H1 (cell line): Measurements from ENCODE around the gene PDLIM3. TPM values are rescaled to one million over a fixed set of nuclear protein-coding genes. Genes with fewer than 3 reads are reported as not detected.

Experiments used
- CTCF ChIA-PET: fragments of 300-600 bp; sonication (Branson Sonifier 250); formaldehyde crosslinking; loops from one replicate; lab custom pipeline; 2021; ENCODE audit not compliant: partially characterized antibody; lab: Charles Lee
- POLR2A ChIA-PET: fragments of 300-600 bp; sonication (Branson Sonifier 250); formaldehyde crosslinking; loops from one replicate; lab custom pipeline; 2021; ENCODE audit warnings: inconsistent platforms; ENCODE audit not compliant: partially characterized antibody; lab: Charles Lee
- DNase-seq, 2 experiments: peaks; one replicate each; pipeline versions ENCODE4 v3.0.0 to v3.0.0-alpha.2; 2010 to 2022; ENCODE audit warnings: low spot score in 2 of 2, low read depth in 1 of 2, mixed read lengths in 1 of 2
- FAIRE-seq: peaks from 2 replicates; lab custom pipeline; 2011; peaks lifted over from hg19 to GRCh38; lab: Jason Lieb, UNC
- H2AFZ ChIP-seq: 2 replicates; pipeline ENCODE4 v1.8.1; 2012; ENCODE audit warnings: low read length, inconsistent platforms
- H2AK5ac ChIP-seq: 2 replicates; pipeline ENCODE4 v1.6.1; 2013; ENCODE audit warnings: low read depth, low read length
- H2BK120ac ChIP-seq: replicated peaks from 2 replicates; pipeline ENCODE3; 2013; ENCODE audit warnings: low read depth, low read length, inconsistent platforms
- H2BK12ac ChIP-seq: 2 replicates; pipeline ENCODE4 v1.6.1; 2013; ENCODE audit warnings: low read depth, low read length
- H2BK15ac ChIP-seq: 2 replicates; pipeline ENCODE4 v1.6.1; 2013; ENCODE audit warnings: low read length
- H2BK20ac ChIP-seq: 2 replicates; pipeline ENCODE4 v1.6.1; 2013; ENCODE audit warnings: low read length
- H2BK5ac ChIP-seq: 2 replicates; pipeline ENCODE4 v1.6.1; 2013; ENCODE audit warnings: low read depth, low read length
- H3K14ac ChIP-seq: 2 replicates; pipeline ENCODE4 v1.6.1; 2013; ENCODE audit warnings: inconsistent platforms; ENCODE audit not compliant: insufficient read length
- H3K18ac ChIP-seq: 2 replicates; pipeline ENCODE4 v1.6.1; 2013; ENCODE audit warnings: low read length; ENCODE audit errors: extremely low read depth
- H3K23ac ChIP-seq: 2 replicates; pipeline ENCODE4 v1.6.1; 2013; ENCODE audit warnings: inconsistent platforms; ENCODE audit not compliant: insufficient read length
- H3K23me2 ChIP-seq: 2 replicates; pipeline ENCODE4 v1.6.1; 2013; ENCODE audit warnings: low read depth, low read length
- H3K27ac ChIP-seq: 2 replicates; pipeline ENCODE4 v1.6.1; 2011; ENCODE audit warnings: low read depth, low read length, inconsistent platforms
- H3K27me3 ChIP-seq, 4 experiments: replicated peaks in 1 of 4; 1 replicate in 1 of 4; 2 replicates in 3 of 4; pipeline versions ENCODE4 v1.6.1 to v1.8.1; 2011 to 2013; ENCODE audit warnings: low read length in 3 of 4, mild to moderate bottlenecking in 3 of 4, inconsistent platforms in 2 of 4, mixed read lengths in 2 of 4, moderate library complexity in 1 of 4; ENCODE audit not compliant: control insufficient read depth in 3 of 4, insufficient read depth in 3 of 4; ENCODE audit errors: extremely low read depth in 1 of 4
- H3K36me3 ChIP-seq, 4 experiments: 2 replicates each; pipeline versions ENCODE4 v1.6.1 to v1.8.1; 2011 to 2013; ENCODE audit warnings: mild to moderate bottlenecking in 4 of 4, low read length in 3 of 4, moderate library complexity in 2 of 4, control low read depth in 1 of 4, inconsistent platforms in 1 of 4; ENCODE audit not compliant: insufficient read depth in 4 of 4, control insufficient read depth in 2 of 4
- H3K4ac ChIP-seq: replicated peaks from 2 replicates; pipeline ENCODE3; 2013; ENCODE audit warnings: low read length, low read depth, mixed read lengths, inconsistent platforms; ENCODE audit not compliant: insufficient read length
- H3K4me1 ChIP-seq, 4 experiments: replicated peaks in 1 of 4; 1 replicate in 1 of 4; 2 replicates in 3 of 4; pipeline versions ENCODE4 v1.6.1 to v1.8.1; 2011 to 2013; ENCODE audit warnings: low read length in 3 of 4, inconsistent platforms in 2 of 4, mixed read lengths in 1 of 4; ENCODE audit not compliant: insufficient read depth in 4 of 4, control insufficient read depth in 3 of 4
- H3K4me2 ChIP-seq, 2 experiments: 2 replicates each; pipeline versions ENCODE4 v1.6.1 to v1.8.1; 2011 to 2013; ENCODE audit warnings: low read depth in 2 of 2, low read length in 2 of 2, control low read depth in 1 of 2, inconsistent platforms in 1 of 2, mild to moderate bottlenecking in 1 of 2; ENCODE audit not compliant: insufficient read depth in 1 of 2
- H3K4me3 ChIP-seq, 4 experiments: fragments of 200-600, 300-600 bp in 1 of 4; sonication (generic), shearing (Covaris generic), sonication (Bioruptor Twin) in 1 of 4; 2 replicates each; pipeline versions ENCODE4 v1.5.1 to v1.8.1; 2011 to 2016; ENCODE audit warnings: low read length in 4 of 4, low read depth in 3 of 4, control low read depth in 2 of 4, inconsistent platforms in 2 of 4, mild to moderate bottlenecking in 2 of 4, mixed read lengths in 1 of 4, moderate library complexity in 1 of 4; ENCODE audit not compliant: insufficient read depth in 2 of 4; ENCODE audit errors: extremely low read depth in 1 of 4
- H3K56ac ChIP-seq: replicated peaks from 2 replicates; pipeline ENCODE3; 2013; ENCODE audit warnings: low read depth, mild to moderate bottlenecking, mixed read lengths, low read length, inconsistent platforms; ENCODE audit not compliant: insufficient read length
- H3K79me1 ChIP-seq: 2 replicates; pipeline ENCODE4 v1.6.1; 2013; ENCODE audit warnings: low read depth, low read length, control low read depth
- H3K79me2 ChIP-seq, 2 experiments: 2 replicates each; pipeline versions ENCODE4 v1.6.1 to v1.8.1; 2012 to 2013; ENCODE audit warnings: low read length in 2 of 2, mild to moderate bottlenecking in 2 of 2, inconsistent platforms in 1 of 2; ENCODE audit not compliant: insufficient read depth in 2 of 2, control insufficient read depth in 1 of 2
- H3K9ac ChIP-seq, 4 experiments: replicated peaks in 1 of 4; 1 replicate in 1 of 4; 2 replicates in 3 of 4; pipeline versions ENCODE4 v1.6.1 to v1.8.1; 2011 to 2013; ENCODE audit warnings: low read depth in 3 of 4, low read length in 3 of 4, control low read depth in 2 of 4, mild to moderate bottlenecking in 2 of 4, moderate library complexity in 2 of 4, inconsistent platforms in 1 of 4; ENCODE audit errors: extremely low read depth in 1 of 4
- H3K9me3 ChIP-seq, 2 experiments: 2 replicates each; pipeline versions ENCODE4 v1.6.1 to v1.8.1; 2012 to 2013; ENCODE audit warnings: mild to moderate bottlenecking in 2 of 2, moderate library complexity in 2 of 2, control low read depth in 1 of 2, inconsistent platforms in 1 of 2, low read depth in 1 of 2, low read length in 1 of 2, mixed read lengths in 1 of 2; ENCODE audit not compliant: insufficient read depth in 2 of 2
- H4K20me1 ChIP-seq, 2 experiments: replicated peaks in 1 of 2; 2 replicates each; pipeline versions ENCODE3 to v1.8.1; 2011 to 2013; ENCODE audit warnings: inconsistent platforms in 2 of 2, low read length in 2 of 2, mild to moderate bottlenecking in 1 of 2; ENCODE audit not compliant: insufficient read depth in 2 of 2, control insufficient read depth in 1 of 2
- H4K5ac ChIP-seq: 2 replicates; pipeline ENCODE4 v1.6.1; 2013; ENCODE audit warnings: low read length, low read depth, mixed read lengths, inconsistent platforms; ENCODE audit not compliant: insufficient read length
- H4K8ac ChIP-seq: 2 replicates; pipeline ENCODE4 v1.8.0; 2013; ENCODE audit warnings: mild to moderate bottlenecking, moderate library complexity, low read length, inconsistent platforms; ENCODE audit not compliant: insufficient read depth; ENCODE audit errors: extremely low read depth
- H4K91ac ChIP-seq: replicated peaks from 2 replicates; pipeline ENCODE3; 2013; ENCODE audit warnings: low read length, mixed read lengths, inconsistent platforms; ENCODE audit not compliant: insufficient read length
- ATF3 ChIP-seq: IDR thresholded peaks from 2 replicates; pipeline ENCODE4 v1.6.1; 2011; ENCODE audit warnings: low read depth, mild to moderate bottlenecking, low read length; ENCODE audit not compliant: insufficient read depth
- CEBPB ChIP-seq: IDR thresholded peaks from 2 replicates; pipeline ENCODE4 v1.6.1; 2012; ENCODE audit warnings: low read depth, low read length
- CHD1 ChIP-seq: IDR thresholded peaks from 2 replicates; pipeline ENCODE4 v1.6.1; 2012; ENCODE audit warnings: low read depth, low read length, improper control_type of control experiment
- EP300 ChIP-seq, 2 experiments: IDR thresholded peaks; 1 replicate in 1 of 2; 2 replicates in 1 of 2; pipeline ENCODE4 v1.6.1; 2011 to 2012; ENCODE audit warnings: low read depth in 2 of 2, low read length in 2 of 2, mild to moderate bottlenecking in 2 of 2, borderline replicate concordance in 1 of 2, inconsistent platforms in 1 of 2, moderate library complexity in 1 of 2
- HDAC2 ChIP-seq, 2 experiments: fragments of 300-600 bp in 1 of 2; sonication (generic) in 1 of 2; IDR thresholded peaks; 2 replicates each; pipeline ENCODE4 v1.6.1; 2011 to 2012; ENCODE audit warnings: low read depth in 2 of 2, low read length in 2 of 2, mild to moderate bottlenecking in 2 of 2, moderate library complexity in 2 of 2, borderline replicate concordance in 1 of 2, inconsistent platforms in 1 of 2
- KDM1A ChIP-seq: fragments of 200-600, 300-600 bp; sonication (generic); IDR thresholded peaks from 2 replicates; pipeline ENCODE4 v1.7.1; 2016; ENCODE audit warnings: mild to moderate bottlenecking, low read length, borderline replicate concordance
- SIX5 ChIP-seq: IDR thresholded peaks from 2 replicates; pipeline ENCODE4 v1.6.1; 2011; ENCODE audit warnings: mild to moderate bottlenecking, low read depth, low read length
- SUZ12 ChIP-seq: fragments of 200-600 bp; sonication (generic); IDR thresholded peaks from 2 replicates; pipeline ENCODE4 v1.6.1; 2012; ENCODE audit warnings: mild to moderate bottlenecking, inconsistent platforms, low read length, moderate library complexity, mixed read lengths
- TAF7 ChIP-seq: optimal IDR thresholded peaks from 2 replicates; pipeline ENCODE3; 2011; ENCODE audit warnings: low read depth, mild to moderate bottlenecking, inconsistent platforms, low read length, moderate library complexity, borderline replicate concordance
- TBP ChIP-seq: IDR thresholded peaks from 2 replicates; pipeline ENCODE4 v1.6.1; 2011; ENCODE audit warnings: low read depth, low read length, improper control_type of control experiment
- TEAD4 ChIP-seq: IDR thresholded peaks from 2 replicates; pipeline ENCODE4 v1.6.1; 2012; ENCODE audit warnings: low read depth, low read length, inconsistent platforms, mixed read lengths
- USF2 ChIP-seq: IDR thresholded peaks from 2 replicates; pipeline ENCODE4 v1.6.1; 2011; ENCODE audit warnings: low read length, improper control_type of control experiment
- WGBS, 2 experiments: shearing (Covaris generic) in 1 of 2; methylation state at CpG; one replicate each; pipeline versions ENCODE4 v1.1.6 to v1.1.7; 2013 to 2015; ENCODE audit warnings: low lambda C conversion rate in 2 of 2, mixed read lengths in 2 of 2, inconsistent platforms in 1 of 2, low coverage in 1 of 2, missing lambda C conversion rate in 1 of 2; ENCODE audit not compliant: insufficient replicate concordance in 2 of 2, insufficient coverage in 1 of 2, insufficient read length in 1 of 2; ENCODE audit errors: extremely low coverage in 1 of 2, missing lambda C conversion rate in 1 of 2; 5-methylcytosine and 5-hydroxymethylcytosine counted together
- polyA plus RNA-seq, 7 experiments: library from polyadenylated mRNA; depleted of rRNA in 3 of 7; stranded (reverse) in 5 of 7; unstranded in 2 of 7; fragments of >200 nt in 5 of 7; fragments of 200-250 nt in 2 of 7; gene quantifications; 1 replicate in 5 of 7; 2 replicates in 1 of 7; 4 replicates in 1 of 7; pipeline versions ENCODE4 v1.2.1 to v1.2.3, GENCODE V29; 2011 to 2013; ENCODE audit warnings: missing spikeins in 2 of 7, mixed read lengths in 2 of 7
- total RNA-seq: library from RNA; stranded (reverse); fragmentation: NEBNext Ultra II Directional; extraction: Animal tissue kit (Norgen Biotek cat#: 25700); gene quantifications from 2 replicates; pipeline ENCODE4 v1.2.1, GENCODE V29; 2021

The PDLIM3 gene
- total and polyA plus RNA-seq, 2 of the 8 experiments (the other 6 are each of a cell fraction or from before 2014, with no cell fraction given): 7.6 to 8.1 TPM

DNA sequence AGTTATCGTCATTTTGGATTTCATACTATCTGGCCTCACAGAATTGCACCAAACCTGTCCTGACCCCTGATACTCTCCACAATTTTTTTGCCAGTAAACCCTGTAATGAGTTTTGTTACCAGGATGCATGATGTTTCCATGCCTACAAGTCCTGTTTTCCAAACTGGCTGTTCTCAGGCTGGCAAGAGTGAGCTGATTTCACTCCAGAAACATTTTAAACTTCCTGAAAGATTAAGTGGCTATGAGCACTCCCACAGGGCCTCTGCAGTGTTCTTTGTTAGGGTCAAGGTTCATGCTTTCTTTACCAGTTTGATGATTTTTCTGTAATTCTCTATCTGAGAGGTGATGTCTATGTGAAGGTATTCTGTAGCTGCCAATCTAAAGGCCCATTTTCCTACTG is 31.7 kb upstream of the PDLIM3 start:
- 93% methylated on average over 1 of the region's 1 CpG; no CpG with 5 or more reads in 1 of the 2 experiments for WGBS, 2 experiments
- H3K56ac ChIP-seq: no peak overlapping the region
- no peak overlapping the region for H3K18ac ChIP-seq
- FAIRE-seq (no peak), DNase-seq (no peak)
- H3K23me2 ChIP-seq: no peaks in the 10 kb centered on the region
- H3K23ac ChIP-seq: no peak overlapping the region
- no peak overlapping the region for H3K14ac ChIP-seq
- no peak overlapping the region for H2AK5ac ChIP-seq
- ChIA-PET CTCF (no interaction called here), POLR2A (no interaction called here)
- no peak overlapping the region for H2BK20ac ChIP-seq
- H3K36me3 ChIP-seq: no peaks in the 10 kb centered on the region
- no peaks in the 10 kb centered on the region for H4K20me1 ChIP-seq
- H3K4me2 ChIP-seq: no peak overlapping the region
- no peaks in the 10 kb centered on the region for H3K79me1 ChIP-seq
- no peak overlapping the region for H2BK5ac ChIP-seq
- no peak overlapping the region for H4K91ac ChIP-seq
- no peak overlapping the region for H4K5ac ChIP-seq
- no peak overlapping the region; the same call in 1 of the 2 replicates for H2BK15ac ChIP-seq
- no peaks in the 10 kb centered on the region; a peak in 1 of 7 replicates for H3K4me1 ChIP-seq
- no peak overlapping the region for H2AFZ ChIP-seq
- no peaks in the 10 kb centered on the region for H3K79me2 ChIP-seq
- no peak overlapping the region for H4K8ac ChIP-seq
- H2BK12ac ChIP-seq: no peak overlapping the region
- no peaks in the 10 kb centered on the region for H3K27me3 ChIP-seq
- H3K9me3 ChIP-seq: peaks cover 9% of the 10 kb centered on the region in 2 experiments; a peak in 3 of 4 replicates
- H2BK120ac ChIP-seq: no peak overlapping the region
- H3K4me3 ChIP-seq: no peak overlapping the region
- no peak overlapping the region for H3K9ac ChIP-seq
- no peak overlapping the region for H3K4ac ChIP-seq
- no peak overlapping the region for H3K27ac ChIP-seq
- TF ChIP-seq HDAC2 (IDR thresholded peaks at IDR 0.05; ENCODE audit: borderline replicate concordance in 1 of 2, low read depth in 2 of 2, low read length in 2 of 2) (no peak), TEAD4 (no peak), CEBPB (no peak), SUZ12 (no peak), EP300 (IDR thresholded peaks at IDR 0.05; ENCODE audit: borderline replicate concordance in 1 of 2, low read depth in 2 of 2, low read length in 2 of 2) (no peak), KDM1A (no peak), TAF7 (no peak), TBP (no peak), SIX5 (no peak), ATF3 (no peak), CHD1 (no peak), USF2 (no peak)
